Ovary (tissue), 9 donors: Measurements from ENCODE around the gene SIPA1L3. TPM values are rescaled to one million over a fixed set of nuclear protein-coding genes. Genes with fewer than 3 reads are reported as not detected.

Source experiments
- DNase-seq, 5 donors: peaks; one replicate each; pipeline ENCODE4 v3.0.0-alpha.2; 2019 to 2020
- H3K27ac ChIP-seq, 2 donors: fragments of 200-600 bp; one replicate each; pipeline versions ENCODE4 v1.5.1 to v1.8.0; 2019 to 2022
- H3K27me3 ChIP-seq: fragments of 200-600 bp; one replicate; pipeline ENCODE4 v1.8.0; 2022
- H3K36me3 ChIP-seq: fragments of 200-600 bp; sonication (generic); one replicate; pipeline ENCODE4 v1.5.1; 2019
- H3K4me1 ChIP-seq: one replicate; pipeline ENCODE4 v1.8.1; 2013; ENCODE audit warnings: mild to moderate bottlenecking, moderate library complexity; ENCODE audit not compliant: insufficient read depth
- H3K4me3 ChIP-seq: fragments of 200-600 bp; sonication (generic); one replicate; pipeline ENCODE4 v1.5.1; 2017
- H3K9me3 ChIP-seq, 2 donors: fragments of 200-600 bp in 1 of 2; sonication (generic) in 1 of 2; one replicate each; pipeline versions ENCODE4 v1.5.1 to v1.8.1; 2013 to 2019; ENCODE audit warnings: mild to moderate bottlenecking in 1 of 2, moderate library complexity in 1 of 2
- EP300 ChIP-seq: sonication (generic); formaldehyde crosslinking; IDR thresholded peaks from one replicate; pipeline ENCODE4 v1.6.1; 2017; ENCODE audit warnings: antibody characterized with exemption
- POLR2A ChIP-seq: fragments of 450-650 bp; IDR thresholded peaks from one replicate; pipeline ENCODE4 v1.6.1; 2017; ENCODE audit warnings: antibody characterized with exemption, mild to moderate bottlenecking, moderate library complexity
- WGBS, 3 donors: extraction: QIAGEN DNeasy Blood & Tissue Kit in 1 of 3; methylation state at CpG; one replicate each; pipeline versions ENCODE4 v1.1.5 to v1.1.7; 2013 to 2017; 5-methylcytosine and 5-hydroxymethylcytosine counted together
- intact Hi-C, 4 donors: fragments of 100-400 bp; cut with DNase I; formaldehyde crosslinking; loops; one replicate each; pipeline versions ENCODE4 v1.11.0 to v1.15.1; 2022 to 2023
- polyA plus RNA-seq, 2 donors: library from polyadenylated mRNA; stranded (reverse); fragments of 200-250 nt in 1 of 2; fragments of 350-450 nt in 1 of 2; fragmentation: Illumina TruSeq in 1 of 2; extraction: RNeasy Lipid Tissue Mini Kit (QIAGEN cat#74804) in 1 of 2; gene quantifications; one replicate each; pipeline ENCODE4 v1.2.3, GENCODE V29; 2013 to 2014
- total RNA-seq, 7 donors: library from RNA; depleted of rRNA in 2 of 7; stranded (reverse); fragments of >200 nt in 2 of 7; fragmentation: NEBNext Ultra II Directional in 3 of 7; extraction: Animal tissue kit (Norgen Biotek cat#: 25700) in 3 of 7; gene quantifications; one replicate each; pipeline versions ENCODE4 v1.1.0 to v1.2.4, GENCODE V29; 2016 to 2023
- TF ChIP-seq, protein P1 (sequence below), 3 donors: fragments of 450-650 bp in 2 of 3; fragments of 200-600 bp in 1 of 3; IDR thresholded peaks; one replicate each; pipeline versions ENCODE4 v1.5.1 to v1.8.0; 2016 to 2022; ENCODE audit warnings: antibody characterized with exemption in 3 of 3, mild to moderate bottlenecking in 1 of 3
- donor health status: DM: no; HTN: no; CAD: no; lungs with moderate emphysema.
- donor health status: DM: no; HTN: no; CAD: no.
- donor health status: Bipolar disorder and iron deficiency.
- donor health status: DM: yes; HTN: yes; CAD: no.
- donor health status: DM: no; HTN: no; CAD: no.
- donor health status: DM: yes; HTN: yes; CAD: no.

The SIPA1L3 gene
- total and polyA plus RNA-seq, 9 donors = 4.5 to 27.9 (median 18.2) TPM

DNA sequence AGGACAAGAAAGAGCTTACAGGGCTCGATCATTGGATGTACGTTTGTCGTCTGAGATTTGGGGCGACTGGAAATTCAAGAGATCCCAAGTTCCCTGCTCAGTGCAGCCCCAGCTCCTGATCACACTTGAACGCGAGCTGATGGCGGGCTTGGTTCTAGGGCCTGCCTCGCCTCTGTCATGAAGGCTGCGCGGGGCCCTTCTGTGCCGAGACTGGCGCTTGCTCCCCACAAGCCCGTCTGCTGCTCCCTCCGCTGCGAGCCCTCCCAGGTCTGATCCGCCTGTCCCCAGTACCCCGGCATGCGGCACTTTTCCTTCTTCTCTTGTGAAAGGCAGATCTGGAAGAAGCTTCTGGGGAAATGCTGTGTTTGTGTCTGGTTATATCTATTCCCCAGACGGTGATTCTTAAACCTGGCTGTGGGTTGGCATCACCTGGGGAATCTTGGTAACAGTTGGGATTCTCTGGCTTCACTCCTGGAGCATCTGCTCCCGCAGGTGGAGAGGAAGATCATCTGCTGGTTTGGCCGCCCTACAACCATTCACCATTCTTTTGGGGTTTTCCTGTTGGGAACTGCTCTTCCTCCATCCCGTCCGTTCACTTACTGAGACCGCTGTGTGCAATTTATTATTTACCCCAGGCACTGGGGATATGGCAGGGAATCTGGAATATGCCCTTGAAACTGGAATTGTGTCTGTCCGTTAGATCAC lies 43.6 kb downstream of the SIPA1L3 start:
- TF ChIP-seq EP300 (no peak), POLR2A (no peak)
- TF ChIP-seq, protein P1, sequence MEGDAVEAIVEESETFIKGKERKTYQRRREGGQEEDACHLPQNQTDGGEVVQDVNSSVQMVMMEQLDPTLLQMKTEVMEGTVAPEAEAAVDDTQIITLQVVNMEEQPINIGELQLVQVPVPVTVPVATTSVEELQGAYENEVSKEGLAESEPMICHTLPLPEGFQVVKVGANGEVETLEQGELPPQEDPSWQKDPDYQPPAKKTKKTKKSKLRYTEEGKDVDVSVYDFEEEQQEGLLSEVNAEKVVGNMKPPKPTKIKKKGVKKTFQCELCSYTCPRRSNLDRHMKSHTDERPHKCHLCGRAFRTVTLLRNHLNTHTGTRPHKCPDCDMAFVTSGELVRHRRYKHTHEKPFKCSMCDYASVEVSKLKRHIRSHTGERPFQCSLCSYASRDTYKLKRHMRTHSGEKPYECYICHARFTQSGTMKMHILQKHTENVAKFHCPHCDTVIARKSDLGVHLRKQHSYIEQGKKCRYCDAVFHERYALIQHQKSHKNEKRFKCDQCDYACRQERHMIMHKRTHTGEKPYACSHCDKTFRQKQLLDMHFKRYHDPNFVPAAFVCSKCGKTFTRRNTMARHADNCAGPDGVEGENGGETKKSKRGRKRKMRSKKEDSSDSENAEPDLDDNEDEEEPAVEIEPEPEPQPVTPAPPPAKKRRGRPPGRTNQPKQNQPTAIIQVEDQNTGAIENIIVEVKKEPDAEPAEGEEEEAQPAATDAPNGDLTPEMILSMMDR (IDR thresholded peaks at IDR 0.05) = no peak
- WGBS, 3 donors = 91 to 94% (median 93%) methylated on average over 25 of the region's 25 CpGs
- Histone ChIP-seq H3K4me3 (no peak overlapping the region), H3K9me3 (no peaks in the 10 kb centered on the region), H3K27ac (no peak overlapping the region), H3K27me3 (no peaks in the 10 kb centered on the region), H3K4me1 (peaks cover 1% of the 10 kb centered on the region), H3K36me3 (no peaks in the 10 kb centered on the region)
- intact Hi-C loops = no loop called here
- DNase-seq = no peak

DNA sequence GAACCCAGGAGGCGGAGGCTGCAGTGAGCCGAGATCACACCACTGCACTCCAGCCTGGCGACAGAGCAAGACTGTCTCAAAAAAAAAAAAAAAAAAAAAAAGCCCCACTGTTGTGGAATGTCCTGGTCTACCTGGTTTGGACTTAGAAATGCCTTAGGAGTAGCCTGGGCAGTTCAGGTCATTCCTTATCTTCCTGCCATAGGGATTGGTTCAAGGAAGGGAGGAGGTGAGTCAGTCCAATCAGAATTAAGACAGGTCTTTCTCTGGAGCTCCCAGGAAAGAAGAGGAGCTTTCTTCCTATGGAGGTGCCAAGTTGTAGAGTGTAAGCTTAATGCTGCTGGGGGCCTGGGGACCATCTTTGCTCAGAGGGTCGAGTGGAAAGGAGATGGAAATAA lies 44.8 kb downstream of the SIPA1L3 start:
- Histone ChIP-seq H3K9me3 (no peaks in the 10 kb centered on the region), H3K4me3 (no peak overlapping the region), H3K36me3 (no peaks in the 10 kb centered on the region), H3K27me3 (no peaks in the 10 kb centered on the region), H3K27ac (no peak overlapping the region), H3K4me1 (peaks cover 1% of the 10 kb centered on the region)
- intact Hi-C loops = no loop called here
- TF ChIP-seq EP300 = no peak
- no peak for TF ChIP-seq POLR2A
- TF ChIP-seq, protein P1 (IDR thresholded peaks at IDR 0.05) = no peak
- no peak for DNase-seq
- WGBS, 3 donors = 78 to 87% (median 80%) methylated on average over 4 of the region's 4 CpGs

DNA sequence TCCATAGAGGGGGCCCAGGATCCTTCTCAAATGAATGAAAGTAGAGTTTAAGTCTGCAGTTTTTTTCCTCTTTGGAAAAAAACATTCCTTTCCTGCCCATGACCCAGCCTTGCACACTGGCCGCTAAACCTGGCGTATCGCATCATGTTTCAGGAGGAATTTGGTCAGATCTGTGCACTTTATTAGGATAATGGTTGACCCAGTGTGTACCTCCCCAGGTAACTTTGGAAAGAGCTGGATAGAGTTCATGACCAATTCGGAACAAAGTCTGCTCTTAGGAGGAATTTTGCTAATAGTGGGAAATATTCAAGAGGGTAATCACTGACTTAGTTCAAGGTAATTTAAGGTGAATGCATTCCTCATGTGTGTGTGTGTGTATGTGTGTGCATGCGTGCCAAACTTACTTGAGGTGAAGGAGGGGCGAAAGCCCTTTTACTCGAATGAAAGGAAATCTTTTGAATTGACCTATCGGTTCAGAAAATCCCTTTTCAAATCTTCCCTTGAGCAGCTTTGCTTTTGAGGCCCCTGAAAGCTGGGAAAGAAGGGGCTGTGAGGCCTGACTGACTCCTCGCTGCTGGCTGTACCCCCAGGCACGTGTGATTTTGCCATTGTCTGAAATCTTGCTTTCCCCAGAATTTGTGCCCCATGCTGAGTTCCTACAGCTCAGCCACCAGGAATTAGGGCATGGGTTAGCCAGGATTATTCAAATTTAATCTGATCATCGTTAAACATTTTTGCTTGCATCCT lies 46.3 kb downstream of the SIPA1L3 start:
- DNase-seq = no peak
- H3K27ac ChIP-seq = no peak overlapping the region
- TF ChIP-seq, protein P1 (IDR thresholded peaks at IDR 0.05) = no peak
- TF ChIP-seq EP300 = no peak
- no peak for TF ChIP-seq POLR2A
- no peaks in the 10 kb centered on the region for H3K9me3 ChIP-seq
- H3K27me3 ChIP-seq = no peaks in the 10 kb centered on the region
- no peak overlapping the region for H3K4me3 ChIP-seq
- H3K36me3 ChIP-seq = no peaks in the 10 kb centered on the region
- WGBS, 3 donors = 71 to 77% (median 76%) methylated on average over 11 of the region's 11 CpGs
- peaks cover 1% of the 10 kb centered on the region for H3K4me1 ChIP-seq
- intact Hi-C loops = no loop called here

DNA sequence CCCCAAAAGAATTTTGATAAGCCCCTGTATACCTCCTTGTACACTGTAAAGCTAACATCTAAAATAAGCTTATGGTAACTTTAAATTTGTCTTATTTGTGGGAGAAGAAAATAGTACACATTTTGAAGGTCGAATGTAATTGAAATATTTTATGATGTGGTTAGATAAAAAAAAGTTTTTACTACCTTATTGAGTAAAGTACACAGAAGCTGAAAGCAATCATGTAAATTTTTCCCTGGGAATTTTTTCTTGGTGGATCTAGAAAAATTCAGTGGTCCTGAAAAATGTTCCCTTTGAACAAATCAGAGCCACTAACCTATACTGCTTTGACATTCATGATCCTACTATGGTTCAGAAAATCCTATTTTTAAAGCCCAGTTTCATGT lies 46.9 kb downstream of the SIPA1L3 start:
- H3K27me3 ChIP-seq = no peaks in the 10 kb centered on the region
- intact Hi-C loops = no loop called here
- 18 to 22% (median 19%) methylated on average over 1 of the region's 1 CpG for WGBS, 3 donors
- no peak overlapping the region for H3K4me3 ChIP-seq
- no peaks in the 10 kb centered on the region for H3K9me3 ChIP-seq
- H3K27ac ChIP-seq = no peak overlapping the region
- H3K4me1 ChIP-seq = peaks cover 1% of the 10 kb centered on the region
- no peak for DNase-seq
- no peaks in the 10 kb centered on the region for H3K36me3 ChIP-seq
- TF ChIP-seq POLR2A (no peak), EP300 (no peak)
- TF ChIP-seq, protein P1 (IDR thresholded peaks at IDR 0.05) = no peak
